ENCODE data around the gene PAX7.

Gene PAX7

DNA sequence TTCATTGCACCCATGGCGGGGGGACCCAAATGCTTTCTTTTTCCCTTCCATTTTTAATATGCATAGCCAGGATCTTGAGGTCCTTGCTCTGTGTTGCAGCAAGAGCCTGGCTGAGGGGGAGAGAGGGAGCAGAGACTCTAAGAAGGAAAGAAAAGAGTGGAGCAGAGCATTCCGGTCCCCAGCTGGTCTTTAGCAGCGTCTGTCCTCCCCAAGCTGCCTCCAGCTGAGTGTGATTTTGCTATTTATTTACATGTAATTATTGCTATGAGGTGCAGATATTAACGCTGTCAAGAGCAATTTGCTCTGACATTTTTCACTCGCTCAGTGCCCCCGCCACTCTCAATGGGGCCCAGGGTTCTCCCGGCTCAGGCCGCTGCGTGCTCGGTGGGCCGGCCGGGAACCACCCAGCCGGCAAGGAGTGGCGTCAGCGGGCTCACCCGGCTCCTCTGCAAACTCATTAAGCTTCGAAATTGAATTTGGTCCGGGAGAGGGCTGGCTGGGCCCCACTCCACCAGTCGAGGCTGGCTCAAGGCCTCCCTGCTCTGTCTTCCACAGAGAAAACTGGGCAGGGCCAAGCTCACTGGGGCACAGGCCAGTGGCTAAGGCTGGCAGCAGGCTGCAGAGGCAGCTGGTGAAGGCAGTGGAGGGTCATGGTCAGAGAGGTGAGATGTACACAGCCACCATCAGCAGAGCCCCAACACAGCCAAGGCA, 93.2 kb downstream of the PAX7 start:
- no peak overlapping the region for H3K9ac ChIP-seq (ENCODE audit: low read depth, low read length)
- H3K4me3 ChIP-seq (ENCODE audit: low read depth, low read length): no peak overlapping the region
- no peak overlapping the region for H3K27ac ChIP-seq (ENCODE audit: low read depth, low read length)
- H3K9me3 ChIP-seq (ENCODE audit: control insufficient read depth, insufficient read depth, low read length): no peaks in the 10 kb centered on the region
- peaks cover 8% of the 10 kb centered on the region; the same call in 1 of the 2 replicates for H3K4me1 ChIP-seq (ENCODE audit: control insufficient read depth, insufficient read depth, low read length)
- no peaks in the 10 kb centered on the region for H3K36me3 ChIP-seq (ENCODE audit: control insufficient read depth, insufficient read depth, low read length)
- H3K27me3 ChIP-seq (ENCODE audit: control insufficient read depth, insufficient read depth, low read length): peaks cover 31% of the 10 kb centered on the region

GRCh38 chr1:18724801-18725200, 94.2 kb downstream of the PAX7 start:
- peaks cover 8% of the 10 kb centered on the region; the same call in 1 of the 2 replicates for H3K4me1 ChIP-seq (ENCODE audit: control insufficient read depth, insufficient read depth, low read length)
- no peak overlapping the region for H3K27ac ChIP-seq (ENCODE audit: low read depth, low read length)
- peaks cover 22% of the 10 kb centered on the region for H3K27me3 ChIP-seq (ENCODE audit: control insufficient read depth, insufficient read depth, low read length)

GRCh38 chr1:18725231-18725895, 94.7 kb downstream of the PAX7 start:
- Histone ChIP-seq H3K27me3 (ENCODE audit: control insufficient read depth, insufficient read depth, low read length) (peaks cover 16% of the 10 kb centered on the region), H3K4me3 (ENCODE audit: low read depth, low read length) (no peak overlapping the region), H3K36me3 (ENCODE audit: control insufficient read depth, insufficient read depth, low read length) (no peaks in the 10 kb centered on the region), H3K4me1 (ENCODE audit: control insufficient read depth, insufficient read depth, low read length) (peaks cover 8% of the 10 kb centered on the region; the same call in 1 of the 2 replicates), H3K27ac (ENCODE audit: low read depth, low read length) (no peak overlapping the region), H3K9me3 (ENCODE audit: control insufficient read depth, insufficient read depth, low read length) (no peaks in the 10 kb centered on the region), H3K9ac (ENCODE audit: low read depth, low read length) (no peak overlapping the region)

More at GRCh38 chr1:18724801-18725200, 94.2 kb downstream of the PAX7 start:
- Histone ChIP-seq H3K9me3 (ENCODE audit: control insufficient read depth, insufficient read depth, low read length) (no peaks in the 10 kb centered on the region), H3K4me3 (ENCODE audit: low read depth, low read length) (no peak overlapping the region), H3K36me3 (ENCODE audit: control insufficient read depth, insufficient read depth, low read length) (no peaks in the 10 kb centered on the region), H3K9ac (ENCODE audit: low read depth, low read length) (no peak overlapping the region)

- Histone ChIP-seq H3K9ac (ENCODE audit: low read depth, low read length) (no peak overlapping the region), H3K4me1 (ENCODE audit: control insufficient read depth, insufficient read depth, low read length) (peaks cover 8% of the 10 kb centered on the region; the same call in 1 of the 2 replicates), H3K9me3 (ENCODE audit: control insufficient read depth, insufficient read depth, low read length) (no peaks in the 10 kb centered on the region), H3K27me3 (ENCODE audit: control insufficient read depth, insufficient read depth, low read length) (peaks cover 11% of the 10 kb centered on the region; the same call in 1 of the 2 replicates), H3K4me3 (ENCODE audit: low read depth, low read length) (no peak overlapping the region), H3K36me3 (ENCODE audit: control insufficient read depth, insufficient read depth, low read length) (no peaks in the 10 kb centered on the region), H3K27ac (ENCODE audit: low read depth, low read length) (no peak overlapping the region)
These were observed 95.7 kb downstream of the PAX7 start for GRCh38 chr1:18726368-18726767.

- no peaks in the 10 kb centered on the region for H3K36me3 ChIP-seq (ENCODE audit: control insufficient read depth, insufficient read depth, low read length)
- no peak overlapping the region for H3K27ac ChIP-seq (ENCODE audit: low read depth, low read length)
- no peak overlapping the region for H3K4me3 ChIP-seq (ENCODE audit: low read depth, low read length)
- H3K9me3 ChIP-seq (ENCODE audit: control insufficient read depth, insufficient read depth, low read length): no peaks in the 10 kb centered on the region
- H3K27me3 ChIP-seq (ENCODE audit: control insufficient read depth, insufficient read depth, low read length): peaks cover 5% of the 10 kb centered on the region; the same call in 1 of the 2 replicates
- H3K9ac ChIP-seq (ENCODE audit: low read depth, low read length): no peak overlapping the region
- peaks cover 8% of the 10 kb centered on the region; the same call in 1 of the 2 replicates for H3K4me1 ChIP-seq (ENCODE audit: control insufficient read depth, insufficient read depth, low read length)
These were observed 97.3 kb downstream of the PAX7 start for GRCh38 chr1:18727956-18728355.

DNA sequence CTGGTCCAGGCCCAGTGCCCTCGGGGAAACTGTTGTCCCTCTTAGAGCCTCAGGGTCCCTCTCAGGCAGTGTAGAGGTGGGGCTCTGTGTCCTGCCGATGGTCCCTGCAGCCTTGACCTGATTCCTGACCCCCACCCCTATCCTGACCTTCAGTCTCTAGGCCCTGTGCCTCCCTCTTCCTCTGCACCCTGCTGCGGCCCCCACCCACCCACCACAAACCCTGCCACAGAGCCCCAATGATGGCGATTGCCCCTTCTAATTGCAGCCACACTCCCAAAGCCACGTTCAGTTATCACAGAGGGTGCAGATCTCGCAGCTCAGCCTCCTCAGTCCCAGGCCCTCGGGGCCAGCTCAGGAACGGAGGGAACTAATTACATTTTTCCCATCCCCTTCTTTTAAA, 99.7 kb downstream of the PAX7 start:
- Histone ChIP-seq H3K27ac (ENCODE audit: low read depth, low read length) (no peak overlapping the region), H3K4me3 (ENCODE audit: low read depth, low read length) (no peak overlapping the region), H3K4me1 (ENCODE audit: control insufficient read depth, insufficient read depth, low read length) (peaks cover 4% of the 10 kb centered on the region; the same call in 1 of the 2 replicates), H3K9ac (ENCODE audit: low read depth, low read length) (no peak overlapping the region), H3K27me3 (ENCODE audit: control insufficient read depth, insufficient read depth, low read length) (no peaks in the 10 kb centered on the region), H3K9me3 (ENCODE audit: control insufficient read depth, insufficient read depth, low read length) (no peaks in the 10 kb centered on the region), H3K36me3 (ENCODE audit: control insufficient read depth, insufficient read depth, low read length) (no peaks in the 10 kb centered on the region)

- no peaks in the 10 kb centered on the region for H3K4me1 ChIP-seq (ENCODE audit: control insufficient read depth, insufficient read depth, low read length)
- H3K27ac ChIP-seq (ENCODE audit: low read depth, low read length): no peak overlapping the region
- H3K9ac ChIP-seq (ENCODE audit: low read depth, low read length): no peak overlapping the region
- no peaks in the 10 kb centered on the region for H3K9me3 ChIP-seq (ENCODE audit: control insufficient read depth, insufficient read depth, low read length)
- no peaks in the 10 kb centered on the region for H3K27me3 ChIP-seq (ENCODE audit: control insufficient read depth, insufficient read depth, low read length)
- H3K4me3 ChIP-seq (ENCODE audit: low read depth, low read length): no peak overlapping the region
- no peaks in the 10 kb centered on the region for H3K36me3 ChIP-seq (ENCODE audit: control insufficient read depth, insufficient read depth, low read length)
These were observed 100.5 kb downstream of the PAX7 start for GRCh38 chr1:18731148-18731547.

DNA sequence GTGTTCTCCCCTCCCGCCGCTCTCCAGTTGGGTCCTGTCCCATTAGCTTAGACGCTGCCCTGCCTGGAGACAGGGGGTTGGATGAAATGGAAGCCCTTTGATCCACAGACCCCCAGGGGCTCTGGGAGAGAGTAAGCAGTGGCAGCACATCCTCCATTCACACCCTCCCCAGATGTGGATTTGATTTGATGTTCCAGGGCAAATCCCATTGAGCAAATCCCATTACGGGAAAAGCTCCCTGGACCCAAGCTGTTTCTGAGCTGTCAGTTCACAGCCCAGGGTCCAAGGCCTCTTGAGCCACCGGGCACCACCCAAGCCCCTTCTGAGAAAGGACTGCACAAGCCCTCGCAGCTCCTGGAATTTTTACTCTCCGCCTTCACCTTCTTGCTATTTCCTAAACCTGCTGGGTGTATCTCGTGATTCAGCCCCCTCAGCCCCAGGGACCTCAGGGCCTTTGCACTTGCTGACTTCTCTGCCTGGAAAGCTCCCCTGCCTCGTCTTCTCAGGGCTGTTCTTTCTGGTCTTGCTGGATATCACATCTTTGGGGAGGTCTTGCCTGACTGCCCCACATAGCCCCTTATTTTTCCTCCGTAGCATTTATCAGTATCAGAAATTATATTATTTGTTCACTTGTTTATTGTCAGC, 101.1 kb downstream of the PAX7 start:
- H3K27ac ChIP-seq (ENCODE audit: low read depth, low read length): no peak overlapping the region
- no peaks in the 10 kb centered on the region for H3K4me1 ChIP-seq (ENCODE audit: control insufficient read depth, insufficient read depth, low read length)
- H3K27me3 ChIP-seq (ENCODE audit: control insufficient read depth, insufficient read depth, low read length): no peaks in the 10 kb centered on the region
- no peaks in the 10 kb centered on the region for H3K36me3 ChIP-seq (ENCODE audit: control insufficient read depth, insufficient read depth, low read length)
- no peaks in the 10 kb centered on the region for H3K9me3 ChIP-seq (ENCODE audit: control insufficient read depth, insufficient read depth, low read length)
- H3K9ac ChIP-seq (ENCODE audit: low read depth, low read length): no peak overlapping the region
- no peak overlapping the region for H3K4me3 ChIP-seq (ENCODE audit: low read depth, low read length)

DNA sequence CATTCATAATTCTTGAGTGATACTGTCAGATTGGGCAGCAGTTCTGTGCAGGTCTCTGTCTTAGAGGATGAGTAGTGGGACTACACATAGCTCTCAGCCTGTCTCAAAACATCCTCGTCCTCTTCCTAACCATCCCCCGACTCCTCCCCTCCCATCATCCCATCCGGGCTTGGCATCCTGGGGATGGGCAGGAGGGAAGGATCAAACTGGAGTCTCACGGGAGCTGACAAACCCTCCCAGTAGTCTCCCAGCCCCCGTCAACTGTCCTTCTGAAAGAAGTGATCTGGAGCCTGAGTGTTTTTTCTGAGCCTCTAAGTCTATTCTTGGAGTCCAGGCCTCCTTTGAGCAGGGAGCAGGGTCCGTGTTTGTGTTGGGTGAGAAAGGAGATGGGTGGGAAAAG, 102.0 kb downstream of the PAX7 start:
- Histone ChIP-seq H3K27me3 (ENCODE audit: control insufficient read depth, insufficient read depth, low read length) (no peaks in the 10 kb centered on the region), H3K9ac (ENCODE audit: low read depth, low read length) (no peak overlapping the region), H3K36me3 (ENCODE audit: control insufficient read depth, insufficient read depth, low read length) (no peaks in the 10 kb centered on the region), H3K4me1 (ENCODE audit: control insufficient read depth, insufficient read depth, low read length) (no peaks in the 10 kb centered on the region), H3K9me3 (ENCODE audit: control insufficient read depth, insufficient read depth, low read length) (no peaks in the 10 kb centered on the region), H3K4me3 (ENCODE audit: low read depth, low read length) (no peak overlapping the region), H3K27ac (ENCODE audit: low read depth, low read length) (no peak overlapping the region)

GRCh38 chr1:18734001-18734400, 103.4 kb downstream of the PAX7 start:
- Histone ChIP-seq H3K9ac (ENCODE audit: low read depth, low read length) (no peak overlapping the region), H3K4me1 (ENCODE audit: control insufficient read depth, insufficient read depth, low read length) (no peaks in the 10 kb centered on the region), H3K9me3 (ENCODE audit: control insufficient read depth, insufficient read depth, low read length) (no peaks in the 10 kb centered on the region), H3K27me3 (ENCODE audit: control insufficient read depth, insufficient read depth, low read length) (no peaks in the 10 kb centered on the region), H3K27ac (ENCODE audit: low read depth, low read length) (no peak overlapping the region), H3K36me3 (ENCODE audit: control insufficient read depth, insufficient read depth, low read length) (no peaks in the 10 kb centered on the region), H3K4me3 (ENCODE audit: low read depth, low read length) (no peak overlapping the region)
